ENCODE measurements around the gene C5.
"Not testable (repeated sequence)": the region's sequence is repeated elsewhere in the genome, so short reads cannot be mapped to it uniquely, and the experiment has no call there.

Gene C5

GRCh38 chr9:121048175-121048574 is 1.9 kb downstream of the C5 start:
- DNase-seq, result no peak

DNA sequence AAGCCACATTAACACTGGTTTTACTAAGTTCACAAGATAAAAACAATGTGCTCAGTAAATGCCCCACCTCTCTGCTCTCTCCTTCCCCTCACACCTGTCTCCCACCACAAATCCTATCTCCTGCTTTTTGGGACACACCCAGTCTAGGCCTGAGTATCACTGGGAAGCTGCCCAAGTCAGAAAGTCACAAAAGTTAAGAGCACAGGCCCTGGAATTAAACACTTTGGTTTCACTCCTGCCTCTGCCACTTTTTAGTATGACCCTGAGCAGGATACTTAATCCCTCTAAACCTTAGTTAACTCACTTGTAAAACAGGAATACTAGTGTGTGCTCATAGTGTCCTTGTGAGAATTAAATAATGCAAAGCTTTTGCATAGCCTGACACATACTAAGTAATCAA is 11.3 kb downstream of the C5 start:
- no peak for DNase-seq

GRCh38 chr9:121038362-121038761 is 11.7 kb downstream of the C5 start:
- no peak for DNase-seq

GRCh38 chr9:121035717-121036116 is 14.4 kb downstream of the C5 start:
- DNase-seq, result not testable (repeated sequence)

DNA sequence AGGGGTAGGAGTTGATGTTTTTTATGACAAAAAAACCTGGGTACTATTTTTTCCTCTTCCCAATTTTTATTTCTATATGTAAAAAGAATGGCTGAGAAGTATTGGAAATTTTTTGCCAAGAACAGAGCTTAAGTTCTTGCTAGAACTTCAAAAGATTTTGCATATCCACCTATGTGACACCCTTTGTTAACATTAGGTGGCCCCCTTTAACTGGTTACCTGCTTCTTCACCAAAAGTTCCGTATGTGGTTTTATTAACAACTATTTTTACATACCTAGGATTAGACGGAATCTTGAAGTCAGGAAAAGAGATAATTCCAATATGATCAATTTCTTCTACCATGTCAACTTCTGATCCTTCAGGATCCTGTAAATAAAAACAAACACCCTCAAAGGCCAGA is 15.5 kb downstream of the C5 start:
- no peak for DNase-seq

GRCh38 chr9:121029469-121029868 is 20.6 kb downstream of the C5 start:
- no peak for DNase-seq

DNA sequence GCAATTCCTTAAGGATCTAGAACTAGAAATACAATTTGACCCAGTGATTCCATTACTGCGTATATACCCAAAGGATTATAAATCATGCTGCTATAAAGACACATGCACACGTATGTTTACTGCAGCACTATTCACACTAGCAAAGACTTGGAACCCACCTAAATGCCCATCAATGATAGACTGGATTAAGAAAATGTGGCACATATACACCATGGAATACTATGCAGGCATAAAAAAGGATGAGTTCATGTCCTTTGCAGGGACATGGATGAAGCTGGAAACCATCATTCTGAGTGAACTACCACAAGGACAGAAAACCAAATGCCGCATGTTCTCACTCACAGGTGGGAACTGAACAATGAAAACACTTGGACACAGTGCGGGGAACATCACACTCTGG is 21.8 kb downstream of the C5 start:
- DNase-seq, result not testable (repeated sequence)

- no peak for DNase-seq
Measured at GRCh38 chr9:121026768-121027167, 23.3 kb downstream of the C5 start.

DNA sequence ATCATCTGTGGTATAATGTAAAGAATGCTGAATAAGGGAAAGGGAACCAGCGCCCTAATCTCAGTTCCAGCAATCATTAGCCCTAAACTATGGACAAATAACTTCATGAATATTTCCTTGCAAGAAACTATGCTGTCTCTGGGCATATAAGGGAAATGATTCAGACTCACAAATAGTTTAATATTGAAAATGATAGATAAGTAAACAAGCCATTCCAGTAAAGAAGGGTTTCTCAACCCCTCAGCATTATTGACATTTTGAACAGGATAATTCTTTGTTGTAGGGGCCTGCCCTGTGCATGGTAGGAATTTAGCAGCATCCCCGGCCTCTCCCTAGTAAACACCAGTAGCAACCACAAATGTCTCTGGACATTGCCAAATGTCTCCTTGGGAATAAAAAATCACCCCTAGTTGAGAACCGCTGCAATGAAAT is 23.8 kb downstream of the C5 start:
- no peak for DNase-seq

DNA sequence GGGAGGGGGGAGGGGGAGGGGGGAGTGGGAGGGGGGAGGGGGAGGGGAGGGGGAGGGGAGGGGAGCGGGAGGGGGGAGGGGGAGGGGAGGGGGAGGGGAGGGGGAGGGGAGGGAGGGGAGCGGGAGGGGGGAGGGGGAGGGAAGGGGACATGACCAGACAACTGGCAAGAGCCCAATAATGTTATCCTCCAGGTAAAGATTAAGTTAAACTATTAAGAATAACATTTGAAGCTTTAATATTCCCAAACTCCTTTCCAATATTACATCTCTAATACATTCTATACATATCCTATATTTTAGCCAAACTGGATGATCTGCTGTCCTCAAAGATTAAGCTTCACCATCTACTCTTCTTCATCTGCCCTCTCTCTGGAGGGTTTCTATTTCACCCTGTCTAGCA is 25.8 kb downstream of the C5 start:
- DNase-seq, result no peak

DNA sequence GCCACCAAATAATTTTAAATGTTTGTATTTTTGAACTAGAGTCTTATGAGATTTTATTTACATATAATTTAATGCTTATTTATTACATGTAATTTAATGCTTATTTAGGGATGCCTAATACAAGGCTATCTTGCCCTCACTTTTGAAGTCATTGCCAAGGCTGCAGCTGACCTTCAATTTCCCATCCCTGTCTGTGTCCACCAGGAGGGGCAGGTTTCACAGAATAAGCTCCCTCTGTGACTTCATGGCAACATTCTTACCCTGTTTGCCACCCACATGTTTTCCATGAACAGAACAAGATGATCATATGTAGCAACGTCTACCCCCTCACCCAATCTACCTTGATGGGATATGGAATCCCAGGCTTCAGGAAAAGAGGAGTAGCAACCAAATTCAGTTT is 27.0 kb downstream of the C5 start:
- DNase-seq, result no peak

GRCh38 chr9:121021301-121021700 is 28.8 kb downstream of the C5 start:
- DNase-seq, result no peak

- DNase-seq, result no peak
Measured at GRCh38 chr9:121019273-121019672, 30.8 kb downstream of the C5 start.

DNA sequence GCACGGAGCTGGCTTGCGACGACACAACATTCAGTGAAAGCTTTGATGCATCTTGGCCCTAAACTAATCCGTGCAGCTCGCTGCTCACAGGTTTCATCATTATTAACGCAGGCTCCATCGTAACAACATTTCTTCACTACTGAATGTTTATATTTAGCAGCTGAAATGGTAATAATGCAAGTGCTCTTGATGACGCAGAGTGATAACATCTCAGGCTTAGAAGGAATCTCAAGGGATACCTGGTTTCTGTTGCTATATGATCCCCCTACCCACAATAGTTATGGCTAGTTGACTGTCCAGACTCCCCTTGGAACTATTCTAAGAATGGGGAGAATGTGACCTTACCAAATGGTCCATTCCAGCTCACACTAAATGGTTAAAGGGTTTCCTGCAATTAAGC is 36.2 kb downstream of the C5 start:
- DNase-seq, result no peak

GRCh38 chr9:121009650-121010049 is 40.4 kb downstream of the C5 start:
- no peak for DNase-seq

DNA sequence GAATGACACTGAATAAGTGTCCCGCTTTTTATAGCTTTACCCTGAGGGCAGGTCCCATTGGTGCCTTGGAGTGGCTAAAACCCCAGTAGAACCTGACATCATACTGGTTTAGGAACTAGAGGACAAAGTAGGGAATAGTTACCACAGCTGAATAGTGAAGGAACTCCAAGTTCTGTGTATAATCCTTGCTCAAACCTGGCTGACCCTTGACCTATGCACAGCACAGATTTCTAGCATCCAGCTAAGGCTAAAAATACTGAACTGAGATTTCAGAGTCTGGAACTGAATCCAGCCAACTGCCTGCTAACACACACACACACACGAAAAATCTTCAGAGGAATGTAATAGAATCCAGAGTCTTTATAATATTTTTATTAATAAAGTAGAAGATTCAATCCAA is 50.8 kb downstream of the C5 start:
- no peak for DNase-seq

DNA sequence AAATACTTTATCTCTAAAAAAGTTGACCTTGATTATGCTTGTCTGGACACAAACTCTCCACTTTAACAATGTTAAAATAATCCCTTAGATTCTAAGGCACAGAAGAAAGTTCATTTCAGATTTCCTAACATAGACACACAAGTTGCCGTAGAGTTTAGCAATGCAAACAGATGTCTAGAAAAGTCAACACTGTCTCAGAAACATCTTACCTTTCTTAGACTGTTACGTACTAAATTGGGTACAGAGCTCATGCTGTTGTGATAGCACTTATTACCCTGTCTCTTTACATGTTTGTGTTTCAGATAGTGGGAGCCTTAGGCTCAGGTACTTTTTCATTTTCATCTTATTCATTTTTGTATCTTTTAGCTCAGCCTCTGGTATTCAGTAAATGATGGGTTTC is 52.0 kb downstream of the C5 start:
- no peak for DNase-seq

DNA sequence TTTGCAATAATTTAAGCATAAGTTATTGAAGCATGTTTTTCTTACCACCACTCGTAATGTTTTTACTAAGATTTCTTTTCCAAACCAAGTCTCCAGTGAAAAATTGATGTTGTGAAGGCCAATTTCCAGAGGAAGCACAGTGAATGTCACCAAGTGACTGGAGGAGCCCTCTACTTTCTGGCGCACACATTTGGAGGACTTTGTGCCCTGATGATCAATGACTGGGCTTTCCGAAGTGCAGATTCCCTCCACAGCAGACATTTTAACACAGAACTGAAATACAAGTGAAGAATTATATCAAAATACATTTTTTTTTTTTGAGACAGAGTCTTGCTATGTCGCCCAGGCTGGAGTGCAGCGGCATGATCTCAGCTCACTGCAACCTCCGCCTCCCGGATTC is 52.6 kb downstream of the C5 start:
- no peak for DNase-seq

DNA sequence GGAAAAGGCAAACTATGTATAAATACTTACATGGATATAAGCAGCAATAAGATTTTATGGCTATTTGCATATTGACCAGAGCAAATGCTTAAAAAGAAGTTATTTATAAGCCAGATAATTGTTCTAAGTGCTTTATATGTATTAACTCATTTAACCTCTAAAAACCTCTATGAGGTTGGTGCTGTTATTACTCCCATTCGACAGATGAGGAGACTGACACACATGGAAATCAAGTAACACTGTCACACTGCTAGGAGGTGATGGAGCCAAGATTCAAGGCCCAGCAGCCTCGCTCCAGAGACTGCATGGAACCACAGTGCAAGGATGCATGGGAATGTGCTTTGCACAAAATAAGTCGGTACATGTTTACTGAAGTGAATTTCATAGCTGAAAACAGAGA is 53.7 kb downstream of the C5 start:
- no peak for DNase-seq

- DNase-seq, result no peak
Measured at GRCh38 chr9:120989065-120989464, 61.0 kb downstream of the C5 start.

GRCh38 chr9:120985819-120986222 is 64.3 kb downstream of the C5 start:
- DNase-seq, result no peak

- DNase-seq, result no peak
Measured at GRCh38 chr9:120983259-120983837, 66.7 kb downstream of the C5 start.

DNA sequence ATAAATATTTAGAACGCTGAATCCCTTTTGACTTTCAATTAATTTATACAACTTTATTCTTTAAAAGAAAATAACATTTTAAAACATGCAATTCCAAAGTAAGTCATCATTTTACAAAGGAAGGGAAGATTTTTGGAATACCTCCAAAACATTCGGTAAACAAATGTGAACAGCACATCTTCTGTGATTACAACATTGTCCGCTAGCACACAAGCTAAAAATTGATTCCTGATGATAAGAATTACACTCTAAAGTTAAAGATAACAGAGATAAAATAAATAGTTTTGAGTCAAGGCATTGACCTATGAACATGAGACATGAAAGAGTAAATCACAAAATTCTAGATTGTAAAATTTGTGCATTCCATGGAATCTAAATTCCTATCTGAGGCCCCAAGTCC is 67.2 kb downstream of the C5 start:
- DNase-seq, result no peak

DNA sequence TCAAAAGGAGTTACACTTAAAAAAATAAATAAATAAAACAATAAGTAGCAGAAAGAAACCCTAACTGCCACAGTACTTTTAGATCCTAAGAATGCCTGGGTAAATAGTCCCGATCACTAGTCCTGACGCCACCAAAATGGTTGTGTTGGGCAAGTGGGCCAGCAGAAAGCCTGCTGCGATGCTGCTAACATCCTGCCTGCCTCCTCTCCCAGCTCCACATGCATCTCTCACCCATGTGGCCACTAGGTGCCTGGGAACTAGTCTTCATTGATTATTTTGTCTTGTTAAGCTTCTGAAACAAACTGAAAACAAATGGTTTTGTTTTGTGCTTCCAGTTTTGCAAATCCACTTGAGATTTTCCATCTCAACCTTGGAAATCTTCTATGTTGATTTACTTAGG is 69.1 kb downstream of the C5 start:
- no peak for DNase-seq

DNA sequence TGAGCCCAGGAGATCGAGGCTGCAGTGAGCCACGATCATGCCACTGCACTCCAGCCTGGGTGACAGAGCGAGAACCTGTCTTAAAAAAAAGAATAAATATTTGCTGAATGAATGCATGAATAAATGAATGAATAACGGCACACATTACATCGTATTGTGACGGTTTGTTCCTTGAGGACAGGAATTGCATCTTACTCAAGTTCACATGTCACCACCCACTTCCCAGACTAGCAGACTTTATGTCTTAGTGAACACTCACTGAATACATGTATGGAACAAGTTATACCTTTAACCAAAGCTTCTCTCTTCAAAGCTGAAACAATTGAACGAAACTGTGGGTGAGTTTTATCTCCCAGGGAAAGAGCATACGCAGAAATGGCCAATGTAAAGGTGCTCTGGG is 70.3 kb downstream of the C5 start:
- DNase-seq, result no peak

GRCh38 chr9:120978987-120979386 is 71.1 kb downstream of the C5 start:
- DNase-seq, result no peak
